ENCODE data around the gene PTPRC.

PTPRC gene

GRCh38 chr1:198734323-198735008 lies 95.6 kb downstream of the PTPRC start:
- no peak overlapping the region for H3K4me3 ChIP-seq (replicated peaks in 1 of 2; ENCODE audit: low read depth in 2 of 2, low read length in 2 of 2)
- DNase-seq (ENCODE audit: low read depth in 2 of 2) = no peak
- no peak for TF ChIP-seq CTCF (IDR thresholded peaks at IDR 0.05; ENCODE audit: low read depth, low read length)

GRCh38 chr1:198741744-198742143 lies 102.9 kb downstream of the PTPRC start:
- peak in 1 of 2 donors; percentile 41 for DNase-seq (ENCODE audit: low read depth in 2 of 2)
- H3K4me3 ChIP-seq (replicated peaks in 1 of 2; ENCODE audit: low read depth in 2 of 2, low read length in 2 of 2) = no peak overlapping the region
- no peak for TF ChIP-seq CTCF (IDR thresholded peaks at IDR 0.05; ENCODE audit: low read depth, low read length)

- TF ChIP-seq CTCF (IDR thresholded peaks at IDR 0.05; ENCODE audit: low read depth, low read length) = no peak
- no peak overlapping the region for H3K4me3 ChIP-seq (replicated peaks in 1 of 2; ENCODE audit: low read depth in 2 of 2, low read length in 2 of 2)
- DNase-seq (ENCODE audit: low read depth in 2 of 2) = no peak
Measured at GRCh38 chr1:198747127-198747526, 108.3 kb downstream of the PTPRC start.

- peak in 1 of 2 donors; percentile 45 for DNase-seq (ENCODE audit: low read depth in 2 of 2)
- H3K4me3 ChIP-seq (replicated peaks in 1 of 2; ENCODE audit: low read depth in 2 of 2, low read length in 2 of 2) = no peak overlapping the region
- TF ChIP-seq CTCF (IDR thresholded peaks at IDR 0.05; ENCODE audit: low read depth, low read length) = no peak
Measured at GRCh38 chr1:198749279-198749678, 110.4 kb downstream of the PTPRC start.

- TF ChIP-seq CTCF (IDR thresholded peaks at IDR 0.05; ENCODE audit: low read depth, low read length) = no peak
- no peak for DNase-seq (ENCODE audit: low read depth in 2 of 2)
- no peak overlapping the region for H3K4me3 ChIP-seq (replicated peaks in 1 of 2; ENCODE audit: low read depth in 2 of 2, low read length in 2 of 2)
Measured at GRCh38 chr1:198750081-198750480, 111.2 kb downstream of the PTPRC start.

- no peak overlapping the region for H3K4me3 ChIP-seq (replicated peaks in 1 of 2; ENCODE audit: low read depth in 2 of 2, low read length in 2 of 2)
- no peak for TF ChIP-seq CTCF (IDR thresholded peaks at IDR 0.05; ENCODE audit: low read depth, low read length)
- DNase-seq (ENCODE audit: low read depth in 2 of 2) = no peak
Measured at GRCh38 chr1:198751741-198752140, 112.9 kb downstream of the PTPRC start.

GRCh38 chr1:198754670-198755069 lies 115.8 kb downstream of the PTPRC start:
- no peak for DNase-seq (ENCODE audit: low read depth in 2 of 2)
- TF ChIP-seq CTCF (IDR thresholded peaks at IDR 0.05; ENCODE audit: low read depth, low read length) = no peak
- H3K4me3 ChIP-seq (replicated peaks in 1 of 2; ENCODE audit: low read depth in 2 of 2, low read length in 2 of 2) = no peak overlapping the region

Measured in cardiac fibroblast (primary cell).